ENCODE data around the gene GDPD5. TPM values are rescaled to one million over a fixed set of nuclear protein-coding genes. Genes with fewer than 3 reads are reported as not detected.

Gene GDPD5
- total RNA-seq, 1 donor from 2014 or later: 46.2 TPM

DNA sequence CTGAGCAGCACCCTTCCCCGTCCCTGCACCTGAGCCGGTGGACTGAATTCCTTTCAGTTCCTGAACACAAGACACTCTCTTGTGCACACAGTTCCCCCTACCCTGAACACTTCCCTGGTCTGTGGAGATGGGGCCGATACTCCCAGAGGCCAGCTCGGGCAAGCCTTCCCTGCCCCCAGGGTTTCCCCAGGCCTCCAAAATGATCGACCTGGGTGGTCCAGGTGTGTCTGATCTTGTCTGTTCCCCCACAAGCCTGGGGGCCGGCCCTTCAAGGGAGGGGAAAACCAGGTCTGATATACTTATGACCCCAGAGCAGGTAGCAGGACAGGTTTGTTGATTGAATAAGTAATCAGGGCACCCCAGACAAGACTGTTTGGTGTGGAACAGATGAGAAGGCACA, 52.1 kb downstream of the GDPD5 start:
- no peak for DNase-seq (ENCODE audit: low spot score)

DNA sequence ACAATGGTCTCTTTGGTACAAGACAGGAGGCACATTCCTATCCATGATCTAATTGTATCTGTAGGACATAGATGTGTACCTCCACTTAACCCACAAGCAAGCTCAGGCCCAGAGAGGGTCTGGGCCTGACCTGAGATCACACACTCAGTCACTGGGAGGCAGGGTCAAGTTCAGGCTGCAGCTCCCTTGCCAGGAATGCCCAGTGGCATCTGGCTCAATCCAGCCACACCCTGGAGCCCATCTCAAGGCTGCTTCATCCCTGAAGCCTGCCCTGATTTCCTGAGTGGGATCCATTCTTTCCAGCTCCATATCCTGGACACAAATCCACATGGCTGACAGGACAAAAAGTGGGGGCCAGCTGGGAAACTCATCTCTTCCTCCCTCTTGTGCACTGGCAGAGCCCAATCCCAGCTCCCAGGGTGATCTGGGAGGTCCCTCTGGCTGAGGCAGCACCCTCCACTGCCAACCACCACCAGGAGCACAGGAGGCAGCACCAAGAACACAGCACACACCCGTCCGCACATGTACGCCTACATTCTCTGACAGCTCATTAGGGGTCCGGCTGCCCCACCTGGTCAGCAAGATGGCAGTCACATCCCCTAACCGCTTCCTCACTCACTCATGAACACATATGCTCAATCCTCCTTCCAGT, 53.5 kb downstream of the GDPD5 start:
- no peak for DNase-seq (ENCODE audit: low spot score)

DNA sequence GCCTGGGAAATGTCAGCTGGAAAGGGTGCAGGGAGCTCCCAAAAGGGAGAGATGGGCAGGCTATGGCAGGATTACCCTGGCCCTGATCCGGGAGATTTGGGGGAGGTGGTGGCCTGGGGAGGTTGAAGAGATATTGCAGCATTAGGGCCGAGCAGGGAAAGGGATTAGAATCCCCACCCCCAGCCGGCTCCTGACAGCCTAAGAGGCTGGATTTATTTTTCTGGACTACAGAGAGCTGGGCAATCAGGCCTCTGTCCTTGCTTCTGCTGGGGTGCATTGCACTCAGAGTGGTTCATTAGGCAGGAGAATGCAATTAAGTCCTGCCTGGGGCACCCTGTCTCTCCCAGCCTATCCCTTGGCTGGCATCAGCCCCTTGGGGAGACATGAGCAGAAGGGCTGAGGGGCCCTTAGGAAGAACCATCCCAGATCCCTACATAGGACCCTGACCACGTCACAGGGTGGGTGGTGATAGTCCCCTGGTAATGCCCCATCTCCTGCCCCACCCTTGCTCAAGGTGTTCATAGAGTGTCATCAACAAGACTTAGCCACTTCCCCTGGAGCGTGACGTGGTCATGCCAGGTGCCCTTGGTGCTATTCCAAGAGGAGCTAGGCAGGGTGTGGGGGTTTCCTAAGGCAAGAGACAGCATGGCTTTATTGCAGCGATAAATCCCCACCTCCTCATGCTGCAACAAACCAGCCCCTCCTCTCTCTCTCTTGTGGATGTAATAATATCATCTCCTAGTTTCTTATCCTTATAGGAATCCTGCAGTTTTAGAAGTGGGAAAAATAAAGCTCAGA, 54.4 kb downstream of the GDPD5 start:
- no peak for DNase-seq (ENCODE audit: low spot score)

DNA sequence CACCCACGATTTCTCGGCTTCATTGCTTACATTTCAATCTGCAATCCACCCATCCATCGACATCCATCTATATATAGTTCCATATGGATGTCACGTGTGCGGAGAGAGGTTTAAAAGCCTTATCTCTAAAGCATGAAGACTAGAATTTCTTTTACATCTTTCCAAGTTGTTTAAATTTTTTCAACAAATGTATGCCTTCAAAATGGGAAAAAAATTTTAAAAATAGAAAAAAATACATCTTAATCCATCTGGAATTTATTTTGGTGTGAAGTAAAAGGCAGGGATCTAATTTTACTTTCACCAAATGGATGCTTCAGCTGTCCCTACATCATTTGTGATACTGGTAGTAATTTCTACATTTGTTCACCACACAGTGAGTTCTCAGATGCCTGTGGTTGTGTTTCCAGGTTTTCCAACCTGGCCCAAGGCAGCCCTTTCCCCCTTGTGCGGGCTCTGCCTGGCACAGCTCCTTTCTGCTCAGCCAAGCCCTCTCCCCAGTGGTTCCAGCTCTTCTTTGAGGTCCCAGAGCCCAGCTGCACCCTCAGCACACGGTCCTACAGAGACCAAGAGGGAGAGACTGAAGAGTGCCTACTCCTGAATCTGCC, 55.2 kb downstream of the GDPD5 start:
- DNase-seq (ENCODE audit: low spot score): no peak

DNA sequence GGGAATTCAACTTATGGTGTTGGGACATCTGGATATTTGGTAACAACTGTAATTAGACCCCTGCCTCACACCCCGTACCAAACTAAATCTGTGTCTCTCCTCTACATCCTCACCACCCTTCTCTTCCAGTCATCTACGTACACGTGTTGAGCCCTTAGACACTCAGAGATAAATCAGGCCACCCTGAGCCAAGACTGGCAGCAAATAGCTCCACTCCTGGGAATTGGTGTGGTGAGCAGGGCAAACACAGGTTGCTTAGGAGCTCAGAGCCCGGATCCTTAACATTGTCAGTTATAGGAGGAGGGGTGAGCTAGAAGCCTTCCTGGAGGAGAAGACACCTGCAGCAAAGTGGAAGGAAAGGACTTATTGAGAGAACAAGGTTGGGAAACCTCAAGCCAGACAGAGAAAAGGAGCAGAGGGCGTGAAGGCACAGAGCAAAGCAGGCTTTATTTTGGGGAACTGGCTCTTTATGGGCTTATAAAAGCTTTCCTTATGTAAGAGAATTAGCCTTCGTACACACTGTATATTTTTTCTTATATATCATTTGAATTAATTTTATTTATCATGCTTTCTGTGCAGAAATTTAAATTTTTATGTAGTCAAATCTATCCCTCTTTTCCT, 55.8 kb downstream of the GDPD5 start:
- no peak for DNase-seq (ENCODE audit: low spot score)

DNA sequence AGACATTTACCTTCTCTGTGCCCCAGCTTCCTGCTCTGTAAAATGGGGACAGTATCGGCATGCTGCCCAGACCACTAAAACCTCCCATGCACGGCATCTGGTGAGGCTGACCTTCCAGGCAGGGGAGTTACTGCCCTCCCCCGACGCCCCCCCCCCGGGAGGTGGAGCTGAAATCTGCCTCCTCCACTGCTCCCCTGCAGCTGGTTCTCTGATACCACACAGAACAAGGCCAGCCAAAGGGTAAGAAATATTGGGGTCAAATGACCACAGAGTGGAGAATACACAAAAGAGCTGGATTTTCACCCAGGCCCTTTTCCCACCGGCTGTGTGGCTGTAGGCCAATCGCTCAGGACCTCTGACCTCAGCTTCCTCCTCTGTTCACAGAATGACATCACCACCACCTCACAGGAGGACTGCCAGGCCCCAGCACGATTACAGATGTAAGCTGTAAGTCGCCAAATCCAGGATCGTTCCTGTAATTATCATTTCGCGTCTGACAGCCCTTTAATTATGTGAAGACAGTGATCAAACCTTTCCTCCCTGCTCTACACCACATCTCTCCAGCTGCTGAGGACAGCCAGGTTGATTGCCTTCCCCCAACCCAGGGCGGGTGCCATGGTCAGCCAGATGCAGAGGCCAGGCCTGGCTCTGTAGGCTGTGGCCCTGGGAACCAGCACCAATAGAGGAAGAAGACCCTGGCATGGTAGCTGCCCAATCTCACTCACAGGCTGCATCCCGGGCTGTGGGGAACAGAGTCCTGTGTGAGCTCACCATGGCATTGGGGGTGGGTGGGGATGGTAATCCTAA, 57.0 kb downstream of the GDPD5 start:
- DNase-seq (ENCODE audit: low spot score): no peak

DNA sequence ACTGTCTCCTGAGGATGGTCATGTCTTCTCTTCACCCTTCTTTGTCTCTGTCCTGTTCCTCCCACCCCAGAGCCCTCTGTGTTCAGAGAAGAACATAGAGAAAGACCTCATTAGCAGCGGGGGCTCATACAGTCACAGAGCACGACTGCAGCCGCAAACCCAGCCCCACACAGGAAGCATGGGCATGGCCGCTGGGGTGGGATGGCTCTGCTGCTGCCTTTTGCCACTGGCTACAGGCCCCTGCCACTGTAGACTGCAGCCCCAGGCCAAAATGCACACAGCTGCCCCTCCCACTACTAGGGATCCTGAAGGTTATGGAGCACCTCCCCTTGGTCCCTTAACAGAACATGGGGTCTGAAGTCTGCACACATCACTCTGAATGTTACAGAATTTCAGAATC, 57.9 kb downstream of the GDPD5 start:
- DNase-seq (ENCODE audit: low spot score): no peak

DNA sequence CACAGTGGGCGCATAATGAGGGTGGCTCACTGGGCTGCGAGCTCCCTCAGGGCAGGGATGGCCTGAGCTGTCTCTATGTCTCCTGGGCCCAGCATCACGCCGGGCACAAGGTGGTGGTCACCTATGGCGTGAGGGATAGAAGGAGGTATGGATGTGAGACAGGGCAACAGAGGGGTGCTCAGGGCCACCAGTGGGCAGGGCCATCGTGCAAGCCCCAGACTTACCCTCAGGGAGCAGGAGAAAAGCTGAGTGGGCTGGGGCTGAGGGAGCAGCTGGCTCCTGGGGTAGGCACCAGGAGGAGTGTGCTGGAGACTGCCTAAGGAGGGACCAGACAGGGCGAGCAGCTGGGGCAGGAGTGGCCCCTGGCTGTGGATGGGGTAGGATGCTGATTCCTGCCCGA, 58.4 kb downstream of the GDPD5 start:
- DNase-seq (ENCODE audit: low spot score): no peak

DNA sequence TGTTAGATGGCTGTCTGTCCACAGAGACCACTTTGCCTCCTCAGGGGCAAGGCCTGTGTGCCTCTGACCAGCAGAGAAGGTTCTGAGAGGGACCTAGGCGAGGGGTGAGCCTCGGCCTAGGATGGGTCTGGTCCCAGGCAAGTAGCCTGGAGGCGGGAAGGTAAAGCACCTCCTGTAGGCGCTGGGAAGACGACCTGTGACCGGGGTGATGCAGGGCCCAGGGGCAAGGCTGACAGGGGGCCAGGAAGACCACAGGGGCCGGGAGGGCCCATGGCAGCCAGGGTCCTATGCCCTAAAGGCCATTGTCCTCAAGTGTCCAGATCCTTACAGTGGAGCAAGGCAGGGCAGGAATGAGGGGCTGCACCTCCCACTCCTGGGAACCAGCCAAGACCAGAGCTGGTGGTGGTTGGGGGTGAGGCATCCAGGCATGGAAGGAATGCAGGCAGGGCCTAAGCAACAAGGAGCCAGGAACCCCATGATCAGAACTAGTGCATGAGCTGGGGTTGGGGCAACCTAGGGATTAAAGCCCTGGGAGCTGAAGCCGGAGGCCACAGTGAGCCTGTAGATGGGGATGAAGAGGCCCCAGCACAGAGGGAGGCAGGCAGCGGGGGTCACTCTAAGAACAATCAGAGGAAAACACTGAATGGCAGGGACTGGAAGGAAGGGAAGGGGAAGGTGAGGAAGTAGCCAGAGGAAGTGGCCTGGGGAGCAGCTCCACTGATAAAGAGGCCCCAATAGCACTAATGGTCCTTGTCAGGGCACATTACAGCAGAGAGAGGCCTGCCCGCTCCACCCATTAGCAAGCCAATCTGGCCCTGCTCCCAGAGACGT, 59.8 kb downstream of the GDPD5 start:
- DNase-seq (ENCODE audit: low spot score): no peak

DNA sequence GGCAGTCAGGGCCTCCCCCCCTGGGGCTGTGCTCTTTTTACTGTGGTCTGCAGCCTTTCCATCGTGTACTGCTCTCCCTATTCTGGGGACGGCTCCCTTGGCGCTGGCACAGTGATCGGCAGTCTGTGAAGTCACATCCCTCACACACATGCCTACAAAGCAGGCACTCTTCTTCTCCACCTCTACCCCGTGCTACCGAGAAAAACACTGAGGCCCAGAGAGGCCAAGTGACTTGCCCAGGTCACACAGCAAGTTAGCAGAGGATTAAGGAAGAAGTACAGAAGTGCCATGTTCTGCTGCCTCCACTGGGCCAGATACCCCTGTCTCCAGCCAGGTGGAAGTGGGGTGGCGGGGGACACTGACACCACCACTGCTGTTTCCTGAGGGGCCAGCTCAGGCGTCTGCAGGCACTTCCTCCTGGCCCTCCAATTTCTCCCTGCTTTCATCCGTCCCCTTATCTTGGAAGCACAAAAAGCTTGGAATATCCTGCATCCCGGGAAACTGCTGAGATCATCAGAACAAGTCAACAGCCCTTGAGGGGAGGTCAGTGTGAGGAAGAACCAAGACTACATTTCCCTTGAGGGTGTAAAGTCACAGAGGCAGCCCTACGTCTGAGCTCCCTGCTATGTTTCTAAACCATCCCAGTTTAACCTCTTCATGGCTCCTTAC, 62.5 kb downstream of the GDPD5 start:
- DNase-seq (ENCODE audit: low spot score): no peak

DNA sequence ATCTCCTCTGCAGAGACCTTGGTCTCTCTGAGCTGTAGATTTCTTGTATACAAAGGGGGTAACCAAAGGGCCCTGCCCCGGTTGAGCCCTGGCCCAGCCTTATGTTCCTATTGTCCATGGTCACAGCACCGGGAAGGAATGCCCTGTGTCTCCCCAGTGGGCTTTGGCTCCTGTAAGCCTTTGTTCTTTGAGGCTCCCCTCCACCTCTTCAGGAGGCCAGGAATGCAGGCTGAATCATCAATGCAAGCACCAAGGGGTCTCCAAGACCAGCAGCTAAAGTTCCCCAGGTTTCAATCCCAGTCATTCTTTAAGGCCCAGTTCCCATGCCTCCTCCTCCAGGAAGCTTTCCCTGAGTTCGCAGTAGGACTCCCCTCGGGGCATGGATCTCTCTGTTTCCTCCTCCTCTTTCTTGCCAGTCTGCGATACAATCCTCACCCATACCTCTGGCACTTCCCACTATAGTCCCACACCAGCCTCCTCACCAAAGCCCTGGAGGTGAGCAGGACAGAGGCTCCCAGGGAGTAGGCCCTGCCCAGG, 63.6 kb downstream of the GDPD5 start:
- no peak for DNase-seq (ENCODE audit: low spot score)

DNA sequence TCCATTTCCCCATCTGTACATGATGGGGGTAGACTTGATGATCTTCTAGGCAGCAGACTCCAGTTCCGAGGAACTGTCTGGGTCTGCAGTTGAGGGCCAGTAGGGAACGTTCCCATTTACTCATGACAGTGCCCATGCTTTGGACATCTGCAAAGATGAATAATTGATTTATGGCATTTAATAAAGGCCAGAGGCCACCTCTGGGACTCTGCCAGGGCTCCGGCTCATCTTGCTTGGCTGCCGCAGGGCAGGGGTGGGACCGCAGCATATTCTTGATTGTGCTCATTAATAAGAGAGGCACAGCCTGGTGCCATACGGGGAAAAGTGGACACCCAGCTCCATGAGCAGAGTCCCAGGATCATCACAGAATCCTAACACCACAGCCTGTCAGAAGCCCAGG, 64.6 kb downstream of the GDPD5 start:
- DNase-seq (ENCODE audit: low spot score): no peak

DNA sequence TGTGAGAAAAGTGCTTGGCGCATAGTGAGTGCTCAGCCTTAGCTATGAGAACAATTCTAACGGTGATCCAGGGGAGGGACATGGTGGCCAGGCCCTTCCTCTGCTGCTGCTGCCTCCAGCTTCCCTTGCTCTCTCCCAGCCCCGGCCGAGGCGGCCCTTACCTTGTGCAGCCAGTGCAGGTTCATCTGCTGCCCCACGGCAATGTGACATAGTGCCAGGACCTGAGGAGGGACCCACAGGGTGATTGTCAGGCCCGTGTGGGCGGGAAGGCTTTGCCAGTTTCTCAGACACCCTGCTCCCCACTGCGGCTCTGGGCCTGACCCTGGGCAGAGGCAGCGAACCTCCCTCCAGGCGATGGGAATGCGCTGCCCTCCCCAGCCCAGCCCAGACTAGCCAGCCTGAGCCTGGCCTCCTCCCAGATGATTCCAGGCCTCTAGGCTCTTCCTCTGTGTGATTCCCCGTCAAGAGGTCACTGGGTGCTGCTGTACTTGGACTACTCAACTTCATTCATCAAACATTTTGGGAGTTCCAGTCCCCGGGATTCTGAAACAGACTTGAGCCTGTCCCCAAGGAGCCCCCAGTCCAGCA, 69.1 kb downstream of the GDPD5 start:
- no peak for DNase-seq (ENCODE audit: low spot score)

DNA sequence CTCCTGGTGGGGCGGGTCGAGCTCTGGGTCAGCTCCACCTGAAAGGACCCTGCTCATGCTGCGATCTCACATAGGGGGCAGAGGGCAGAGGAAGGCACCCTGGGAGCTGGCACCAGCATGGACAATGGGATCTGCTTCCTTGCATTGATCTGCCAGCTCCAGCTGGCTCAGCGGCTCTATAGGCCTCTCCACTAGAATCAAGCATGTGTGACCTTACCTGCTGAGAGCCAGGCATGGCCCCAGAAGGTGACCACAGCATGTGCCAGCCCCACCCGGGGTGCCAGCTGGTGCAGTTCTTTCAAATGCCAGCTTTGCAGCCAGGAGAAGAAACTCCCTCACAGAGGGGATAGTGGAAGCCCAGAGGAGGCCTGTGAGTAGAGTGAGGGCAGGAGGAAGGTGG, 70.8 kb downstream of the GDPD5 start:
- no peak for DNase-seq (ENCODE audit: low spot score)

DNA sequence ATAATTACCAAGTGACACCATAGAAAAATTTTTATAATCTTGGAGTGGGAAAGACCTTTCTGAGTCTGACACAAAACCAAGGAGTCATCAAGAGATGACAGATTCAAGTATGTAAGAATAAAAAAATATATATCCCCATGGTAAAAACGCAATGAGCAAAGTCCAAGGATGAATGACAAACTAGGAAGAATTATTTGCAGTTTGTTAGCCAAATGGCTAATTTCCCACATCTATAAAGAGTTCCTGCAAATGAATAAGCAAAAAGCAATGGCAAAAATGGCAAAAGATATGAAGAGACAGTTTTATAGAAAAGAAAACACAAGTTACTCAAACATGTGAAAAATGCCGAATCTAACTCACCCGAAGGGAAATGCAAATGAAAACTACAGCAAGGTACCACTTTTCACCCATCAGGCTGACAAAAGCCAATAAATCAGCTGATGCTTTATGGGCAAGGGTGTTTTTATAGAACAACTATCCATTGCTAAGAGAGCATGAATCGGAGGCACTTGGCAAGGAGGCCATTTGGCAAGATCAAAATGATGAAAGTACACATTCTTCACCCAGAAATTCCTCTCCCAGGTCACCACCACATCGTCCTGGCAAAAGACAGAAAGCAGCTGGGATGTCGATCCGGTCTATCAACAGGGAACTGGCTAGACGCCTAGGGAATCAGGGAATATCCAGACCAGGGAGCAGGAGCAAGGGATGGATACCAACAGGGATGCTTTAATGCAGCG, 71.7 kb downstream of the GDPD5 start:
- DNase-seq (ENCODE audit: low spot score): no peak

DNA sequence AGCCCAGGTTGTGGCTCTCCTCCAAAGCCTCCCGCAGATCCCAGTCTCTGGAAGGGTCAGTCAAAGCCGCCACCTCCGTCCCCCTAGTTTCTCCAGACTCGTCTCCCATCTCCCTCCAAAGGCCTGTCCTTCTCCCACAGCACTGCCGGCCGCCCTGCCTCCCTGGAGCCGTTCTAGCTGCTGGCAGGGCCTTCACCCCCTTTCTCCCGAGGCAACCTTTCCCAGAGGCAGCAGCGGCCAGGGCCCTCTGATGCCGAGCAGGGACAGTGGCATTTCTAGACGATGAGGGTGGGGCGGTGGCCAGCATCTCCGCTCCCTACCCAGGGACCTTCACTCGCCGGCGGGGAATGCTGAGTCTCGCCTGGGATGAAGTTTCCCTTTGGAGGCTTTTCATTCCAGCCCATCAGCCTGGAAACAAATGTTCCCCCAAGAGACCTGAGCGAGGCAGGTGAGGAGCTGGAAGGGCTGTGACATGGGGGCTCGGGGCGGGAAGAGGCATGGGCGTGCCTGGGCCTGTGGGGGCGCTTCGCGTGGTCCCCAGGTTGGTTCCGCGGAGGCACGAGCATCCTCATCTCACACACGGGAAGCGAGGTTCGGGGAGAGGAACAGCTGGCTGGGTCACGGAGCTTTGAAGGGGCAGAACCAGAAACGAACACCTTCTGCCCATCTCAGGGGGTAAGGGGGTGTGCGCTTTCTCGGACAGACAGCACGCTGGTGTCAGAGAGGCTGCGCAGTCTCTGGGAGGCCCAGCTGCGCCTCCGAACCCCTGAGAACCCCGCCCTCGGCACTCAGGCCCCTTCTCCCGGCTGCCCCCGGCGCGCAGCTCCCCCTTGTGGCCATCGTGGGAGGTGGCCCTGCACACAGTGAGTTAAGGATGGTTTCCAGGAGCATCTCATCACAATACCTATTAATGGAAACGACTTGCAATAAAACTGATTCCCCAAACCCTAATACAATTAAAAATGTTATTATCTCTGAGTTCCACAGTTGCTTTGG, 74.6 kb downstream of the GDPD5 start:
- no peak for DNase-seq (ENCODE audit: low spot score)

DNA sequence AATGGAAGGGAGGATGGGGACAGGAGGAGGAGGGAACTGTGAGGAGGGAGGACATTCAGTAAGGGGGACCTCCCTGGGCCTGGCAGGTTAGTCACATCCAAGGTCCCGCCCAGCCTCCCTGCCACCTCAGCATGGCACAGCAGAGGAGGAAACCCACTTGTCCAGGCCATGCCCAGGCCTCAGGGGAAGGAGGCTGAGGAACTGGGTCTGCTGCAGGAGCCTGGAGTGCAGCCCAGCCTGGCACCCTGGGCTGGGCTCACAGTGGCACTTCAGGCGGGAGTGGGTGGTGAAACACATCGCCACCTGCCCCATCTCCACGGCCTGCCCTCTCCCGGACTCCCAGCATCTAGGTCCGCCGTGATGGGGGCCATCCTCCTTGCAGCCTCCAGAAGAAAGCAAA, 75.5 kb downstream of the GDPD5 start:
- no peak for DNase-seq (ENCODE audit: low spot score)
